NCI-H460 (cell line): ENCODE data around the gene STARD10. TPM values are rescaled to one million over a fixed set of nuclear protein-coding genes. Genes with fewer than 3 reads are reported as not detected.

ENCODE experiments used
- DNase-seq: peaks from one replicate; pipeline ENCODE4 v3.0.0-alpha.2; 2016; ENCODE audit warnings: low read depth; ENCODE audit errors: extremely low read depth
- total RNA-seq: library from RNA; depleted of rRNA; stranded (reverse); fragments of >200 nt; shearing (Covaris generic); gene quantifications from 2 replicates; pipeline ENCODE4 v1.2.3, GENCODE V29; 2014

STARD10 gene
- total RNA-seq, 1 experiment from 2014 or later, result 4.3 TPM

DNA sequence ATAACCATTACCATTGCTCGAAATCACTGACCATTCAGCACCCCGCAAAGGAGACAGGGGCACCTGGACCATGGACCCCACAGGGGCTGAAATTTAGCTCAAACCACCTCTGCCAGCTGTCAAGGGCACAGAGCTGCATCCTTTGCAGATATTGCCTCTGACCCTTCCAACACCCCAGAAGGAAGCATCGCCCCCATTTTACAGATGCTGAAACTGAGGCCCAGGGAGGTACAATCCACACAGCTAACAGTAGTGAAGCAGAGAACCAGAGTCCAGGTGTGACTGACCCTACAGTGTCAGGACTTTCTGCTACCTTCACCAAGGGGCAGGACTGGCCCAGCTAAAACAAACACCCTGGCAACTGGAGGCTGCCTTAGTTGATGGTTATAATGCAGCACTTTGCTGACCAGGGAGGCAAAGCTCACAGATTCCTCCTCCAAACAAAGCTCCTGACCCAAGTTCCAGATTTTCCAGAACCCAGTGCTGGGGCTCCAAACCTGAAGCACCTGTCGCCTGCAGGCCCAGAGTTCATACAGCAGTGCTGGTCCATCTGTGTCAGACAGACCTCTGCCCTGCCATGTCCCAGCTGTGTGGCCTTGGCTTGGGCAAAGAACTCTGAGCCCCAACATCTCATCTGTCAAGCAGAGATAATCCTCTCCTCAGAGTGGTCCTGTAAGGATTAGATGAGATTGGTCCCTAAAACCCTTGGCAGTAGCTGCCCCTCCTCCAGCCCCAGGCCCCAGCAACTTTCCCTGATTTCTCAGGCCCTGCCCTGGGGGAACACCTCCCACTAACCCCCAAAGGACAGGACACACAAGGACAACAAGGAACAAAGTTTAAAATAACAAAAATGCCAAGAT, 26.4 kb downstream of the STARD10 start:
- no peak for DNase-seq

GRCh38 chr11:72766152-72766902, 27.5 kb downstream of the STARD10 start:
- DNase-seq, result no peak

- DNase-seq, result no peak
Observed at GRCh38 chr11:72764503-72764902, 29.3 kb downstream of the STARD10 start.

GRCh38 chr11:72763823-72764222, 30.0 kb downstream of the STARD10 start:
- DNase-seq, result no peak

- no peak for DNase-seq
Observed at GRCh38 chr11:72762641-72763304, 31.1 kb downstream of the STARD10 start.

DNA sequence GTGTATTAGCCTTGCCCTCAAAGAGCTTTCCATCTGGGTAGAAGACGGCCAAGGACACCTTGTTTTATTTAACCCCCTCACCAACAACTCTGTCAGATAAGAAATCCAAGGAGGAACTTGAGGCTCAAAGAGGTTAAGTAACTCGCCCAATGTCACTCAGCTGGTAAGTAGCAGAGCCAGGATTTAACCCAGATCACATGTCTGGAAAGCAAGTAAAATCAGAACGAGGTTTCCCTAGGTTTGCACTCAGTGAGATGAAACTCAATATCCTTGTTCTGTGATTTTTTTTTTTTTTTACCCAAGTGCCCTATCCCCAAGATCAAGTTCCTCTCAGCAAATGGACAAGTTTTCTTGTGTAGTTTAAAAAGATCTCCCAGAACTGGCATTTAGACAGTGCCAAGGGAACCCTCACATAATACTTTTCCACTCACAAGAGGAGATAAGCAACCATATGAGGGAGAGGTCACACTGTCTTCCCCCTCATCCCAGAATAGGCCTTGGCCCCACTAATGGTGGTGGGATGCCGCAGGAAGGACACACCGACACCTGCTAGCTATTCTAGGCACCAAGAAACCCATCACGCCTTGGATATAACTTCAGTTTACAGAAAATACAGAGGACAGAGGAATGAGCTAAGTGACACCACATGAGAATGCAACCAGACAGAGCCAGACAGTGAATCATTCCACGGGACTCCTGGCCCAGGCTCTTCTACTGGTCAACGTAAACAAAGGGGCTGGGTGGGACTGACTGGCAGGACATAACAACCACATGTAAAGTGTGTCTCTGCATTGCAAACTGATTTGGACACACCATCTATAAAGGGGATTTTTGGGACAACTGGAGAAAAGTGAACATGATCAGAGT, 33.1 kb downstream of the STARD10 start:
- DNase-seq, result no peak

GRCh38 chr11:72759468-72759985, 34.3 kb downstream of the STARD10 start:
- DNase-seq, result no peak

DNA sequence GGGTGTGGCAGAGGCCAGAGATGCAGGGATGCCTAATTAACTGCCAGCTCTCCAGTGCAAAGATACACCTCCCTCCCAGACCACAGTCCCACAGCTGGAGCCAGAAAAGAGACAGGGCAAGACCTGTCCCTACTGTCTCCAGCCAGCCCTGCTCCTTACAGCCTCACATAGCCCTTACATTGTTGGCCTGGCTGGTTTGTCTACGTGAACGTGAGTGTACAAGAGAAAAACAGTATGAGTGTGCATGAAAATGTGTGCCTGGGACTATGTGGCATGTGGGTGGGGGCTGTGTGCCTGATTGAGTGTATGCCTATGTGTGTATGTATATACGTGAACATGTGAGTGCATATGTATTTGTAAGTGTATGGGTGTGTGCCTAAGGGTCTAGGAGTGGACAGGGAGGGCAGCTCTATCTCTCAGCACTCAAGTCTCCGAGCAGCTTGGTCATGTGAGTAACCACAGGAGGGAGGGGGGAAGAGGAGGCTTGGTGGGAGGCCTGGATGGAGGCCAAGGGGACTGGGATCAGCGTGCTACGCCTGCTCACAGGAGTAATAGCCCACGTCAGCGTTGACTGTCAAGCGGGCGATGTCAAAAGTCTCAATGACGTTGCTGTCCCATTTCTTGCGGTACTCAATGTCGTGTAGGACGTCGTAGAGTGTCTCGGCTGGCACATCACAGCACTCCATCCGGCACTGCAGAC, 35.0 kb downstream of the STARD10 start:
- DNase-seq, result no peak

DNA sequence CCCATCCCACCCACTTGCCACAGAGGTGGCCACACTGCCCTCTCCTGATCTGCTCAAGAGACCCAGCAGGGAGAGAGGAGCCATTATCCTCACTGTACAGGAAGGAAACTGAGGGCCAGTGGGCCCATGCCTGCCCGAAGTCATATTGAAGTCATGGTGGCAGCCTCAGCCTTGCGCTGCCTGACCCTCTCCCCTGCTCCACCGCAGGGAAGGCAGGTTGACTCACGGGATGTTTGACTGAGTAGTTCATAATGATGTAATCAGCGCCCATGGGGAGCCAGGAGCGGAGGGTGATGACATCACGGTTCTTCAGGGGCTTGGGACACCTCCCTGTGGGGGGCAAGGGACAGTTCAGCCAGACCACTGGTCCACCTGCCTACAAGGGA, 35.5 kb downstream of the STARD10 start:
- DNase-seq, result no peak

- no peak for DNase-seq
Observed at GRCh38 chr11:72755713-72756285, 38.0 kb downstream of the STARD10 start.

GRCh38 chr11:72754544-72755155, 39.2 kb downstream of the STARD10 start:
- DNase-seq, result no peak

DNA sequence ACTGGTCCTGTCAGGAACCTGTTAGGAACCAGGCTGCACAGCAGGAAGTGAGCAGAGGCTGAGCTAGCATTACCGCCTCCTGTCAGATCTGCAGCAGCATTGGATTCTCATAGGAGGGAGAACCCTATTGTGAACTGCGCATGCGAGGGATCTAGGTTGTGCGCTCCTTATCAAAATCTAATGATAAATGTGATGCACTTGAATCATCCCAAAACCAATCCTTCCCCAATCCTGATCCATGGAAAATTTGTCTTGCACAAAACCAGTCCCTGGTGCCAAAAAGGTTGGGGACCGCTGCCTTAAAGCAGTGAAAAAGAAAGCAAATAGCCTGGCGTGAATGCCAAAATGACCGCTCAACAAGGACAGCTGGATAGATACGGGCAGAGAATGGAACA, 39.7 kb downstream of the STARD10 start:
- no peak for DNase-seq

DNA sequence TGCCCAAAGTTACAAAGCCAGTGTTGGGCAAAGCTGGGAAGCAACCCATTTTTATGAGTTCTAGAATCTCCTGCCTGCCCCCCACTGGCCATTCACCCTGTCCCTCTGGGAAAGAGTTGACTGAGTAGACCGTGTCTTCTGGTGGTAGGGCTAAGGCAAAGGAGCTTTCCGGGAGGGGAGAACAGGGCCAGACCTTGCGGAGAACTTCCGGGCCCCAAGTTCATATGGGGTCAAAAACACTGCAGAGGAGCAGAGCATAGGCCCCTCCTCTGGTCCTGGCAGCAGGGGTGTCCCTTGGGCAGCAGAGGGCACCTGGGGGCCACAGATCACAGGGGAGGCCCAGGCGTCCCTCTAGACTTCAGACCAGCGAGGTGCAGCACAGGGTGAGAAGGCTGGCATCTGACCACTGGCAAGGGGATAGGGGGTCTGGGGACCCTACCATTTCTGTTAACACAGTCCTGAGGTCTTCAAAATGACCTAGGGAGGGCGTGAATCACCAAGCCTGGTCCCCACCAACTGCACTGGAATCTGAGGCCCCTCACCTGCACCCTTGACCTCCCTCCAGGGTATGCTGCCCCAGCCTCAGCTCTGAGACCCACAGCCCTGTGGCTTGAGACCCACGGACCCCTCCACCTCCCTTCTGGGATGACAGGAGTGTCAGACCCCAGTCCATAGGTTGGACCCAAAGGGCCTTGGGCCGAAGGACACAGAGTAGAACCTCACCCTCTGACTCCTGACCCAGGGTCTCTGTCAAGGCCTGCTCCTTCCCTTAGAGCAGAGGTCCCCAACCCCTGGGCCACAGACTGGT, 40.3 kb downstream of the STARD10 start:
- DNase-seq, result no peak

DNA sequence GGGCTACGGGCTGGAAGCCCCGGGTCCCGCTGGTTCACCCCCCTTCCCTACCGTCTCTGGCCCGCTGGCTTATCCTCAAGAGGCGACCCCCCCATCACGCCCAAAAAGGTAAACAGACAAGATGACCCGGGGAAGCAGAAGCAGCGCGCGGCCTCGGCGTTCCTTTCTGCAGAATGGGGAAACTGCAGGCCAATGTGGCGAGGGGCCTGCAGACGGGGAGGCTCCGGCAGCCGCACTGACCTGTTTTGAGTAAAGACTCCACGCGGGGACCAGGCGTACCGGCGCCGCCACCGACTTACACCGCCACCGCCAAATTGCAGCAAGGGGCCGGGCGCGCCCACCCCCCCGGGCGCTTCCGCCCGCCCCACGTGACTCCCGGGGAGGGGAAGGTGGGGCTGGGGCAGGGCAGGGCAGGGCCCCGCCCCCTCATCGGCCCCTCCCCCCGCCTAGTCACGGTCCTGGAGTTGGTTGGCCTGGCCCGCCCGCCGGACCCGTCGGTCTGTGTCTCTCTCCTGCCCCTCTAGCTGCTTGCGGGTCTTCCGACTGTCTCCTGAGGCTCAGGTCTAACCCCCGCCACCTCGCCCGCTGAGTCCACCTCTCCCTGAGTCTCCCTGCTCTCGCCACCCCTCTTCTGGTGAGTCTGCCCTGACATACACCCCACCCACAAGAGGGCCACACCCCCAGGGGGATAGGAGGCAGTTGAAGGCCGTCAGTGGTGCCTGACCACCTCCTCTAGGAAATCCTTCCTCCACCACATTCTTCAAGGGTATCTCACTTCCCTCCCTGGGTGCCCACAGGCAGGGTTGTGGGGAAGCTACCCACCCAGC, 41.5 kb downstream of the STARD10 start, which contains the start of gene ARAP1:
Gene ARAP1, minus strand, starts transcription at position 321 of the 827 bp plus-strand sequence. CDS start 25,280 bp downstream, outside the sequence.
- DNase-seq, result peak; percentile 41

DNA sequence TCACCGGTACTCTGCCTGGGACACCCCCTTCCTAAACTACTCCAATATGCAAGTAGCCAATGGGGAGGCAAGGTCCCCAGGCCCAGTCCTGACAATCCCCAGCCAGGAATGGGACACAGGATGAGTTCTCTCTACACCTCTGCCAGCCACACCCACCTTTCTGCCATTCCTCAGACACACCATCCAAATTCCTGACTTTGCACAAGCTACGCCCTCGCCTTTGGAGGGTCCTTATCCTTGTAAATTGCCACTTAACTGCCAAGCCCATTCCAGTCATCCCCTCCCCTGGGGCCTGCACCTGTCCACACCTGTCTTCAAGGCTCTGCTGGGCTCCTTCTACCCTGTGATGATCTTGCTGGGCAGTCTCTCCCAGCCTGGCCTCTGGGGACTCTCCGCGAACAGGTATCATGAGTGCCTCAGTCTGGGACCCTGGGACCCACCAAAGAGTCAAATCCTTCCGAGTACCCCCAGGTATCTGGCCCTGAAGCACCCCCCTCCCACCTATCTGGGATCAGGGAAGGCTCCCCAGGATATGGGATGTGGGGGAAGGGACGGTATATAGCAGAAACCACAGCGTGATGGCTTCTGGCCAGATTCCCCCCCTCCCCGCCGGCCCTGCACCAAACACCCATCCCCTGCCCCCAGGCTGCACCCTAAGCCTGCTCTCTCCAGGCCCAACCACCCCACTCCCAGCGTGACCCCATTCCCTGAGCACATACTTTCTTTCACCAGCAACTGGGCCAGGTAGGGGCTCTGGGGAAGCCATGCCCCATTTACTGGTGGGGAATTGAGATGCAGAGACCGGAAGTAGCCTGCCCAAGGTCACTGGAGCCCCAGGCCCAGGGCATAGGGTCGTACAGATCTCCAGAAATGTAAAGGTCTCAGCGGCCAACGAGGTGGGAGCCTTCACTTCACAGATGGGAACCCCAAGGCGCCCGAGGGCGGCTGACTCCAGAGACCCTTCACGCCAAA, 42.4 kb downstream of the STARD10 start:
- no peak for DNase-seq
